ENCODE measurements around the gene RPS6KA2.

DNA sequence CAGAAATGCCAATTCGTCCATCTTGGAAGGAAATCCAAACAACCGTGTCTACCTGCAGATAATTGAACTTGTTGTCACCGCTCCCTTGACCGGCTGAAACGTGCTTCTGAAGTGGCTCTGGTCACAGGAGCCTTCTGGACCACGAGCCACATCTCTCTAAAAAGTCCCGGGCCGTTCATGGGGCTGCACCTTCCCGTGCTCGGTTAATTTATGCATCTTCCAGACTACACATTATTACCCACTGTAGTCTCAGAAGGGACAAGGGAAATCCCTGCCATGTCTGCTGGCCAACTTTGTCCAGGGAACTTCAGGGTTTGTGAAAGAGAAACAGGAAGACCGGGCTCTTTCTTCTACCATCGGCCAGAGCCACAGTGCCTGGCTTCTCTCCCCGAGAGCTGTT, 180.9 kb downstream of the RPS6KA2 start:
- TF ChIP-seq, protein P1, sequence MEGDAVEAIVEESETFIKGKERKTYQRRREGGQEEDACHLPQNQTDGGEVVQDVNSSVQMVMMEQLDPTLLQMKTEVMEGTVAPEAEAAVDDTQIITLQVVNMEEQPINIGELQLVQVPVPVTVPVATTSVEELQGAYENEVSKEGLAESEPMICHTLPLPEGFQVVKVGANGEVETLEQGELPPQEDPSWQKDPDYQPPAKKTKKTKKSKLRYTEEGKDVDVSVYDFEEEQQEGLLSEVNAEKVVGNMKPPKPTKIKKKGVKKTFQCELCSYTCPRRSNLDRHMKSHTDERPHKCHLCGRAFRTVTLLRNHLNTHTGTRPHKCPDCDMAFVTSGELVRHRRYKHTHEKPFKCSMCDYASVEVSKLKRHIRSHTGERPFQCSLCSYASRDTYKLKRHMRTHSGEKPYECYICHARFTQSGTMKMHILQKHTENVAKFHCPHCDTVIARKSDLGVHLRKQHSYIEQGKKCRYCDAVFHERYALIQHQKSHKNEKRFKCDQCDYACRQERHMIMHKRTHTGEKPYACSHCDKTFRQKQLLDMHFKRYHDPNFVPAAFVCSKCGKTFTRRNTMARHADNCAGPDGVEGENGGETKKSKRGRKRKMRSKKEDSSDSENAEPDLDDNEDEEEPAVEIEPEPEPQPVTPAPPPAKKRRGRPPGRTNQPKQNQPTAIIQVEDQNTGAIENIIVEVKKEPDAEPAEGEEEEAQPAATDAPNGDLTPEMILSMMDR (IDR thresholded peaks at IDR 0.05) = no peak
- TF ChIP-seq POLR2A (IDR thresholded peaks at IDR 0.05) = no peak

Measured in testis (tissue), 2 donors.